ENCODE data around the gene SPACA1. TPM values are rescaled to one million over a fixed set of nuclear protein-coding genes. Genes with fewer than 3 reads are reported as not detected.

Gene SPACA1
- total RNA-seq, 3 donors from 2014 or later: not detected

DNA sequence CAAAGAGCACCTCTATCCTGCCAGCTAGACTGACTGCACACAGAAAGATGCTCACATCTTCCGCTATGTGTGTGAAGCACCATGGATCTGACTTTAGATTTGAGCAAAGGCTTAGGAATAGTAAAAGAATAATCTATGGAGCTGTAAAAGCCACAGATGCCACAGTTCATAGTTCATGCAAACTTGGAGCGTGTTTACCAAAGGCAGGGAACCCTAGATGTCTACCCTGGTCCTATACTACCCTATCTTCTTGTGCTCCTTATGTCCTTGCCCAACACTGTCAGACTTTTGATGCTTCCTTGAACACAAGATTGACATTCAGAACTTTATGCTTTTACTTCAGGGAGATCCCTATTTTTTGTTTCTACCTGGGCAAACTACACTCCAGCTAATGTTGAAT, 39.2 kb downstream of the SPACA1 start:
- H3K36me3 ChIP-seq: no peaks in the 10 kb centered on the region
- H3K4me3 ChIP-seq: no peak overlapping the region
- H3K4me1 ChIP-seq: no peaks in the 10 kb centered on the region
- H3K27ac ChIP-seq: no peak overlapping the region
- no peak for DNase-seq (ENCODE audit: low spot score in 2 of 2)
- H3K27me3 ChIP-seq: no peaks in the 10 kb centered on the region
- intact Hi-C loops (cut with DNase I; ENCODE audit: low total_unique reads): no loop called here
- peaks cover 0 to 9% of the 10 kb centered on the region in 2 donors for H3K9me3 ChIP-seq
- no peak for TF ChIP-seq POLR2A (IDR thresholded peaks at IDR 0.05)

- no peak overlapping the region for H3K4me3 ChIP-seq
- intact Hi-C loops (cut with DNase I; ENCODE audit: low total_unique reads): no loop called here
- no peak for TF ChIP-seq POLR2A (IDR thresholded peaks at IDR 0.05)
- TF ChIP-seq, protein P1, sequence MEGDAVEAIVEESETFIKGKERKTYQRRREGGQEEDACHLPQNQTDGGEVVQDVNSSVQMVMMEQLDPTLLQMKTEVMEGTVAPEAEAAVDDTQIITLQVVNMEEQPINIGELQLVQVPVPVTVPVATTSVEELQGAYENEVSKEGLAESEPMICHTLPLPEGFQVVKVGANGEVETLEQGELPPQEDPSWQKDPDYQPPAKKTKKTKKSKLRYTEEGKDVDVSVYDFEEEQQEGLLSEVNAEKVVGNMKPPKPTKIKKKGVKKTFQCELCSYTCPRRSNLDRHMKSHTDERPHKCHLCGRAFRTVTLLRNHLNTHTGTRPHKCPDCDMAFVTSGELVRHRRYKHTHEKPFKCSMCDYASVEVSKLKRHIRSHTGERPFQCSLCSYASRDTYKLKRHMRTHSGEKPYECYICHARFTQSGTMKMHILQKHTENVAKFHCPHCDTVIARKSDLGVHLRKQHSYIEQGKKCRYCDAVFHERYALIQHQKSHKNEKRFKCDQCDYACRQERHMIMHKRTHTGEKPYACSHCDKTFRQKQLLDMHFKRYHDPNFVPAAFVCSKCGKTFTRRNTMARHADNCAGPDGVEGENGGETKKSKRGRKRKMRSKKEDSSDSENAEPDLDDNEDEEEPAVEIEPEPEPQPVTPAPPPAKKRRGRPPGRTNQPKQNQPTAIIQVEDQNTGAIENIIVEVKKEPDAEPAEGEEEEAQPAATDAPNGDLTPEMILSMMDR (IDR thresholded peaks at IDR 0.05): no peak
- H3K27me3 ChIP-seq: no peaks in the 10 kb centered on the region
- H3K27ac ChIP-seq: no peak overlapping the region
- no peaks in the 10 kb centered on the region for H3K36me3 ChIP-seq
- H3K4me1 ChIP-seq: no peaks in the 10 kb centered on the region
- H3K9me3 ChIP-seq: no peaks in the 10 kb centered on the region
- DNase-seq (ENCODE audit: low spot score in 2 of 2): no peak
These were observed 42.1 kb downstream of the SPACA1 start for GRCh38 chr6:88089708-88090107.

DNA sequence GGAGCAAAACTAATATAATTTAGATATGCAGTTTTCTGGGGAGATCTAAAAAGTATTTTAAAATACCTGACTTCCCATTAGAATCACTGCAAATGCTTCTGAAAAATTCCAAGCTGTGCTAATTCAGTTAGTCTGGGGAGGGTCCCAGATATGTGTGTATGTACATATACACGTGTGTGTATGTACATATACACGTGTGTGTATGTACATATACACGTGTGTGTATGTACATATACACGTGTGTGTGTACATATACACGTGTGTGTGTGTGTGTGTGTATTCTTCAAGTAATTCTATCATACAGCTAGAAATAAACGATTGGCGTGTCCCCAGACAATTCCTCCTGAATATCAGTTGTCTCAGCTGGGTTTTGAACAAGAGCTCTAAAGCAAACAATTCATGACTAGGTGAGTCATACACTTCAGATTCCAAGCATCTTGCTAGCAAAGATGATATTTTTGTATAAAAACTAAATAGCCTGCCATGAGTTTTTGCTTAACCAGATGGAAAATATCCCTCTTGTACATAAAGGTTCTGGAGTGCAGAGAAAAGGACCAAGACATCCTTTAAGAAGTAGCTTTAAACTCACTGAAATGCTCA, 58.2 kb downstream of the SPACA1 start:
- H3K27ac ChIP-seq: no peak overlapping the region
- H3K4me1 ChIP-seq: no peaks in the 10 kb centered on the region
- intact Hi-C loops (cut with DNase I; ENCODE audit: low total_unique reads): no loop called here
- H3K36me3 ChIP-seq: no peaks in the 10 kb centered on the region
- no peak for DNase-seq (ENCODE audit: low spot score in 2 of 2)
- H3K27me3 ChIP-seq: no peaks in the 10 kb centered on the region
- no peaks in the 10 kb centered on the region for H3K9me3 ChIP-seq
- TF ChIP-seq POLR2AphosphoS5 (IDR thresholded peaks at IDR 0.05): no peak
- TF ChIP-seq, protein P1 (IDR thresholded peaks at IDR 0.05): no peak
- TF ChIP-seq POLR2A (IDR thresholded peaks at IDR 0.05): no peak
- no peak overlapping the region for H3K4me3 ChIP-seq

DNA sequence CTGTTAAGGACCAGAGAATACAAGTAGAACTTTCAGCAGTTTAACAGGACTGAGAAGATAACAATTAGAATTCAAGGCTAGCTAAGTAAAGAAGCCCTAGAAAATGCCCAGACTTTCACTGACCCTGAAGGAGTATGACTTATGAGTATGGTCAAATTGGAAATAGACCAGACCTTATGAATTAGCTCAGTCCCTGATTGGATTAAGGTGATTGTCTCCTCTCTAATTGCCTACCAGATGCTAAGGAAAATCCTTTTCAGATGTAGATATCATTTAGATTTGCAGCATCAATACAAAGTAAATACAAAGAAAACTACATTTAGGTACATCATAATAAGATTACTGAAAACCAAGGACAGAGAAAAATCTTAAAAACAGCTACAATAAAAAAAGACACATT, 59.6 kb downstream of the SPACA1 start:
- intact Hi-C loops (cut with DNase I; ENCODE audit: low total_unique reads): no loop called here
- Histone ChIP-seq H3K9me3 (no peaks in the 10 kb centered on the region), H3K4me1 (no peaks in the 10 kb centered on the region), H3K27me3 (no peaks in the 10 kb centered on the region), H3K27ac (no peak overlapping the region), H3K4me3 (no peak overlapping the region), H3K36me3 (no peaks in the 10 kb centered on the region)
- DNase-seq (ENCODE audit: low spot score in 2 of 2): no peak
- TF ChIP-seq, protein P1 (IDR thresholded peaks at IDR 0.05): no peak
- TF ChIP-seq POLR2AphosphoS5 (IDR thresholded peaks at IDR 0.05): no peak
- TF ChIP-seq POLR2A (IDR thresholded peaks at IDR 0.05): no peak

- no peak overlapping the region for H3K4me3 ChIP-seq
- TF ChIP-seq POLR2AphosphoS5 (IDR thresholded peaks at IDR 0.05) (no peak), POLR2A (IDR thresholded peaks at IDR 0.05) (no peak)
- TF ChIP-seq, protein P1 (IDR thresholded peaks at IDR 0.05): no peak
- H3K9me3 ChIP-seq: no peaks in the 10 kb centered on the region
- no peaks in the 10 kb centered on the region for H3K27me3 ChIP-seq
- intact Hi-C loops (cut with DNase I; ENCODE audit: low total_unique reads): no loop called here
- no peak for DNase-seq (ENCODE audit: low spot score in 2 of 2)
- H3K36me3 ChIP-seq: no peaks in the 10 kb centered on the region
- no peaks in the 10 kb centered on the region for H3K4me1 ChIP-seq
- no peak overlapping the region for H3K27ac ChIP-seq
These were observed 64.3 kb downstream of the SPACA1 start for GRCh38 chr6:88111991-88112390.

GRCh38 chr6:88114838-88115237, 67.2 kb downstream of the SPACA1 start:
- no peaks in the 10 kb centered on the region for H3K4me1 ChIP-seq
- H3K9me3 ChIP-seq: no peaks in the 10 kb centered on the region
- no peaks in the 10 kb centered on the region for H3K27me3 ChIP-seq
- H3K36me3 ChIP-seq: no peaks in the 10 kb centered on the region
- DNase-seq (ENCODE audit: low spot score in 2 of 2): no peak
- TF ChIP-seq POLR2A (IDR thresholded peaks at IDR 0.05): no peak
- TF ChIP-seq, protein P1 (IDR thresholded peaks at IDR 0.05): no peak
- TF ChIP-seq POLR2AphosphoS5 (IDR thresholded peaks at IDR 0.05): no peak
- no peak overlapping the region for H3K4me3 ChIP-seq
- intact Hi-C loops (cut with DNase I; ENCODE audit: low total_unique reads): no loop called here
- no peak overlapping the region for H3K27ac ChIP-seq
